ENCODE results near the gene SLC25A10.

SLC25A10 gene

DNA sequence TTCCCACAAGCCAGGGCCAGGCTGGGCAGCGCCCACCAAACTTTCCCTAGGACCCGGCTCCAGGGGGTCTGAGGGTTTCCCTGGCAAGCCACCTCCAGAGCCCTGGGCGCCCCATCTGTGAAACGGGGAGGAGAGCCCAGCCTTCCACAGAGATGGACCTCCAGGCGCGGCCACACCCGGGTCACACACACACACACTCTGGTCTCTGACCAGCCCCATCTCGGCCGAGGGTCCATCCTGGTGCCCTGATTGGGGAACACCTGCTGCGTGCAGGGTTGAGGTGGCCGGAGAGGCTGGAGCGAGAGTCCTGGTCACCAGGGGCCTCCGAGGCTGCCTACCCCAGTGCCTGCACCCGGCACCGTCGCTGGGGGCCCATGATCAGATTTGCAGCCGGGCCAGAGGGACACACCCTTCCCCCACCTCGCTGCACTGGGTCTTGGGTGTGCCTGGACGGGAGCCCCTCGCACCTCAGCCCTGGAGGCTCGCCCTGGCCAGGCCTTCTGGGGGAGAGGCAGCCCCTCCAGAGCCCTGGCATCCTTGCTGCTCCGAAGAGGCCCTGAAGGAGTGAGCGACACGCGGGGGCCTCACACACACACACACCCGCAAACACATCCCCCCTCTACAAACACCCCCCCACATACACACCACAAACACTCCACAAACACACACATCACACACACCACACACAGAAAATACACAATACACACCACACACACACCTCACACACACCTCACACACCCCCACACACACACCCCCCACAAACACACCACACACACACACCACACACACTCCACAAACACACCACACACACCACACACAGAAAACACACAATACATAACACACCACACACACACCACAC is 29.7 kb downstream of the SLC25A10 start:
- no peak for DNase-seq (ENCODE audit: low read depth in 4 of 4, low spot score in 1 of 4)
